Measurements from ENCODE around the gene SNAPC3.
A peak's percentile ranks its signal among the peaks of the same experiment; 100 is the strongest.

Gene SNAPC3

DNA sequence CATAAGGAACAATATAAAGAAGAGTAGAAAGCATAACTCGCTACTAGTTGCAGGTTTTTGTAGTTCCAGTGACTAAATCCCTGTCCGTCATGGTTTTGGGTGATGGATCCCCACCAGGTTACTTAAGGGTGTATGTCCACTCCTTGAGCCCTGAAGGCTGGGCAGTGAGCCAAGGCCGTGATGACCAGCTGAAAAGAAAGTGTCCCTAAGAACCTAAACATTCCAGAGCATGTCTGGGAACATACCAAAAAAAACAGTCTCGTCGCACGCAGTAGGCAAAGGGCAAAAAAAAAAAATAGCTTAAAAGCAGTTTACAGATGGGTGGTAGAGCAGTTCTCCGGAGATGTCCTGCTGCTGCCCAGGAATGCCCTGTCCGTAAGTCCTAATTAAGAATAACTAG, 21.4 kb upstream of the SNAPC3 start:
- no peak overlapping the region for H3K4me3 ChIP-seq (replicated peaks; ENCODE audit: low read depth, low read length)
- TF ChIP-seq CTCF (IDR thresholded peaks at IDR 0.05; ENCODE audit: low read length, missing control alignments) = no peak
- peak; percentile 57 for DNase-seq (ENCODE audit: low read depth)

GRCh38 chr9:15403155-15403554, 19.5 kb upstream of the SNAPC3 start:
- DNase-seq (ENCODE audit: low read depth) = no peak
- H3K4me3 ChIP-seq (replicated peaks; ENCODE audit: low read depth, low read length) = no peak overlapping the region
- TF ChIP-seq CTCF (IDR thresholded peaks at IDR 0.05; ENCODE audit: low read length, missing control alignments) = peak; percentile 13

DNA sequence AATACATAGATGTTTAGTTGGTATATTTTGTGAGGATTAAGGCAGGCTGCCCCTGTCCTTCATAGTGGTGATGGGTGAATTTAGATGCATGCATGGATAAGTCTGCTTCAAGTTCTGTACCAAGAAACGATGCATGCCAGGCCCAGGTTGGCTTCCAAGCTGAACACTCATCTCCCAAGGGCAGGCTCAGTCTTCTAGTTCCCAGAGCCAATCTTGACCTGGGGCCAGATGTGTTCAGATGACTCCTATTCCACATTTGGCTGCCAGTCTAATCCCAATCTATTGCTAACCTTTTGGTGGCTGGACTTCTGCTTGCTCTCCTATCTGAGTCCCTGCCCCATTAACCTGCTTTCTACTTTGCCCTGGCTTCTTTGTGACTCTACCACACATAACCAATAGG, 18.5 kb upstream of the SNAPC3 start:
- no peak for TF ChIP-seq CTCF (IDR thresholded peaks at IDR 0.05; ENCODE audit: low read length, missing control alignments)
- H3K4me3 ChIP-seq (replicated peaks; ENCODE audit: low read depth, low read length) = no peak overlapping the region
- DNase-seq (ENCODE audit: low read depth) = no peak

- H3K4me3 ChIP-seq (replicated peaks; ENCODE audit: low read depth, low read length) = no peak overlapping the region
- peak; percentile 72 for DNase-seq (ENCODE audit: low read depth)
- peak; percentile 47 for TF ChIP-seq CTCF (IDR thresholded peaks at IDR 0.05; ENCODE audit: low read length, missing control alignments)
Observed at GRCh38 chr9:15416880-15417279, 5.8 kb upstream of the SNAPC3 start.

GRCh38 chr9:15417626-15418025, 5.0 kb upstream of the SNAPC3 start:
- no peak overlapping the region for H3K4me3 ChIP-seq (replicated peaks; ENCODE audit: low read depth, low read length)
- no peak for DNase-seq (ENCODE audit: low read depth)
- no peak for TF ChIP-seq CTCF (IDR thresholded peaks at IDR 0.05; ENCODE audit: low read length, missing control alignments)

- peak; percentile 43 for DNase-seq (ENCODE audit: low read depth)
- no peak overlapping the region for H3K4me3 ChIP-seq (replicated peaks; ENCODE audit: low read depth, low read length)
- no peak for TF ChIP-seq CTCF (IDR thresholded peaks at IDR 0.05; ENCODE audit: low read length, missing control alignments)
Observed at GRCh38 chr9:15420796-15421195, 1.9 kb upstream of the SNAPC3 start.

DNA sequence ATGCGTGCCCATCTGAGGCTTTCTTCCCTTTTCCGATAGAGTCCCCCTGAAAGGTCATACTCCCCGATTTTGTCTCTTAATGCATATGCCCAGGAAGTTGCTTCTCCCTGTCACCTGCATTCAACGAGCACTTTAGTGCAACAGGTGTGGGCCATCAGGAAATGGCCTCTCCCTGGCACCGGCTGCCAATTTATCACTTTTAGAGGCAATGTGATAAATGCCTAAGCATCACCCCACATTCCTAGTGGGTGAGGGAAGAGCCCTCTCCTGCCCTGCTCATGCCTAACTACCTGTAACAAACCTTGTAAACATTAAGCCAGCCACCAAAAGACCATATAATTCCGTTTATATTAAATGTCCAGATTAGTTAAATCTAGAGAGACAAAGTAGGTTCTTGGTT, 1.1 kb upstream of the SNAPC3 start:
- no peak for DNase-seq (ENCODE audit: low read depth)
- no peak overlapping the region for H3K4me3 ChIP-seq (replicated peaks; ENCODE audit: low read depth, low read length)
- TF ChIP-seq CTCF (IDR thresholded peaks at IDR 0.05; ENCODE audit: low read length, missing control alignments) = no peak

All from fibroblast of pulmonary artery (primary cell).